Activated CD8-positive, alpha-beta memory T cell treated with anti-CD3 and anti-CD28 coated beads for 48 hours (primary cell): ENCODE results near the gene DPEP1.
"Not testable (repeated sequence)": the region's sequence is repeated elsewhere in the genome, so short reads cannot be mapped to it uniquely, and the experiment has no call there.

ENCODE experiments used
- DNase-seq, 3 experiments: peaks; one replicate each; pipeline ENCODE4 v3.0.0-alpha.2; 2020; ENCODE audit warnings: low read depth in 2 of 3, low spot score in 2 of 3

The DPEP1 gene

GRCh38 chr16:89577055-89577759, 36.2 kb upstream of the DPEP1 start:
- no peak for DNase-seq

DNA sequence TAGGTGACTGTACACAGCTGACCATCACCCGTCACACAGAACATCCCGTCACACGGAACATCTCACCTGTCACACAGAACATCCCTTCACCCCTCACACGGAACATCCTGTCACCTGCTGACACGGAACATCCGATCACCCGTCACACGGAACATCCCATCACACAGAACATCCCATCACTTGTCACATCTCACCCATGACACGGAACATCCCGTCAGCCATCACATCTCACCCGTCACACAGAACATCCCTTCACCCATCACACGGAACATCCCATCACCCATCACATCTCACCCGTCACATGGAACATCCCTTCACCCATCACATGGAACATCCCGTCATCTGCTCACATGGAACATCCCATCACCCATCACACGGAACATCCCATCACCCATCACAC, 34.1 kb upstream of the DPEP1 start:
- no peak for DNase-seq

DNA sequence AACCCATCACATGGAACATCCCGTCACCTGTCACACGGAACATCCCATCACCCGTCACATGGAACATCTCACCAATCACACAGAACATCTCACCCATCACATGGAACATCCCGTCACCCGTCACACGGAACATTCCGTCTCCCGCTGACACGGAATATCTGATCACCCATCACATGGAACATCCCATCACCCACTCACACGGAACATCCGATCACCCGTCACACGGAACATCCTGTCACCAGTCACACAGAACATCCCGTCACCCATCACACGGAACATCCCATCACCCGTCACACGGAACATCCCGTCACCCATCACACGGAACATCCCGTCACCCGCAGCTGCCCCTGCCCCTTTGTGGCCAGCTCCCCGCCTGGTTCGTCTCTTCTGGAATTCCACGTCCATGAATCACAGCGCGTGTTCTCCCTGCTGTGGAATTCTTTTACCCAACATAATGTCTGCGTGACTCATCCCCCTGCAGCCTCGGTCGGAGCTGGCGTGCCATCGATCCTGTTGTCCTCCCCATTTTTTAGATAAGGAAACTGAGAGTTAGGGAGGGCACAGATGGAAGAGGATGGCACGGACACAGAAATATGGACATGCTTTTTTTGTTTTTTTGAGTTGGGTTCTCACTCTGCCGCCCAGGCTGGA, 32.3 kb upstream of the DPEP1 start:
- no peak for DNase-seq

GRCh38 chr16:89581861-89582563, 31.4 kb upstream of the DPEP1 start:
- no peak for DNase-seq

- DNase-seq: no peak
Observed at GRCh38 chr16:89582614-89583196, 30.7 kb upstream of the DPEP1 start.

GRCh38 chr16:89583197-89583894, 30.1 kb upstream of the DPEP1 start:
- no peak for DNase-seq

DNA sequence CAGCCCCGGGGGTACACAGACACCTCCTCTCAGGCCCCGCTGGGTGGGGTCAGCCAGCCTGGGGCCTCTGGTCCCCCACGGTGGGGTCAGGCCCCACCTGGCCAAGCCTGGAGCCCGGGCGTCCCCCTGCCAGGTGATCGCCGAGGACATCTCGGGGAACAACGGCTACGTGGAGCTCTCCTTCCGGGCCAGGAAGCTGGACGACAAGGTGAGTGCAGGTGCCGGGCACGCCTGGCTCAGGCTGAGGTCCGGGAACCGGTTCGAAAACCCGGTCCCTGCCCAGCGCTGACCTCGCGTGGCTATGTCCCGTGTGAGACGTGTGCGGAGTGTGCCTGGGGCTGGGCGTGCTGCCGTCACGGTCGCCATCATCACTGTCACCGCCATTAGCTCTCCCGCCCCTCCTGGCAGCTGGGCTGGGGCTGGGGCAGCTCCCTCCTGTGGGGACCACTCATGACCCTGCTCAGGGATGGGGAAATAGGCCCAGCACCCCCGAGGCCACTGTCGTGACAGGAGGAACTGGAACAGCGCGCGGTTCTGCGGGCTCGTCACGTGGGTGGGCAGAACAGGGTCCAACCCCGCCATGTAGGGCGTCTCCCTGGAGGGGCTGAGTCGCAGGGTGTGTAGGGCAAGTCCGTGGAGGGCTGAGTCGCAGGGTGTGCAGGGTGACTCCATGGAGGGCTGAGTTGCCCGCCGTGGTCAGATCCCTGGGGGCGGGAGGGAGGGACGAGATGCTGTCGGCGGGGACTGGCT, 29.4 kb upstream of the DPEP1 start:
- no peak for DNase-seq

DNA sequence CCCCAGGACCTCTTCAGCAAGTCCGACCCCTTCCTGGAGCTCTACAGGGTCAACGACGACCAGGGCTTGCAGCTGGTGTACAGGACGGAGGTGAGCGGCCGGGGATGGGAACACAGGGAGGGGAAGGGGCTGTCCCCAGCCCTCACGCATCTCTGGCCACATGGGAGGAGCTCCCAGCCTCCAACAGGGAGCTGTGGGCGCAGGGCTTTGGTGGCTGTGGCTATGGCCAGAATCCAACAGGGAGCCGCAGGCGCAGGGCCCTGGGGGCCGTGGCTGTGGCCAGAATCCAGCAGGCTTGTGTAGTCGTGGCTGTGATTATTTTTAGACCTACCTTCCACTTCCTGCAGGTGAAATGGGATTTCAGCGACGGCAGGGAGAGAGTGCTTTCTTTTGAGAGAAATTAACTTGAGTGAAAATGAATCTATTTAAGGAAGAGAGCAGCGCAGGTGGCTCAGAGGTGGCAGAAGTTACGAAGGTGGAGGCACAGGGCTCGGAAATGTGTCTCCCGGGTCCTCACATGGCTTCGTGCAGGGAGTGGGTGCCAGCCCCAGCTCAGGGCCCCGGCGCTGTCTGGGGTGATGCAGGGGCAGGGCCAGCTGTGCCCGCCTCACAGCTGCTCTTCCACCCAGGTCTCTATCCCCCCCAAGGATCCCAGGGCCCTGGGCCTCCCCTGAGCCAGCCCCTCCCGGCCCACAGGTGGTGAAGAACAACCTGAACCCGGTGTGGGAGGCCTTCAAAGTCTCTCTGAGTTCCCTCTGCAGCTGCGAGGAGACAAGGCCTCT, 28.5 kb upstream of the DPEP1 start:
- DNase-seq: no peak

GRCh38 chr16:89586218-89586617, 27.2 kb upstream of the DPEP1 start:
- no peak for DNase-seq

DNA sequence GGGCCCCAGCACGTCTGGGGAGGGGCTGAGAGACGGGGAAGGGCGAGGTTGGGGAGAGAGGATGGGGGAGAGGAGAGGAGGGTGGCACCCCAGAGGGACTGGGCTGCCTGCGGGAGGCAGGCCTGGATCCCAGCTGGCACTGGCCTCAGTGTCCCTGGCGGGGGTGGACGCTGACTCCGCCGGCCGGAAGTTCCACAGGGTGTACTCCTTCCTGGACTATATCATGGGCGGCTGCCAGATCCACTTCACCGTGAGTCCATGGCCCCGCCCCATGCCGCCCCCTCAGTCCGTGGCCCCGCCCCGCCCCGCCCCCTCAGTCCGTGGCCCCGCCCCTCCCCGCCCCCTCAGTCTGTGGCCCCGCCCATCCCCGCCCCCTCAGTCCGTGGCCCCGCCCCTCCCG, 26.6 kb upstream of the DPEP1 start:
- DNase-seq: no peak

DNA sequence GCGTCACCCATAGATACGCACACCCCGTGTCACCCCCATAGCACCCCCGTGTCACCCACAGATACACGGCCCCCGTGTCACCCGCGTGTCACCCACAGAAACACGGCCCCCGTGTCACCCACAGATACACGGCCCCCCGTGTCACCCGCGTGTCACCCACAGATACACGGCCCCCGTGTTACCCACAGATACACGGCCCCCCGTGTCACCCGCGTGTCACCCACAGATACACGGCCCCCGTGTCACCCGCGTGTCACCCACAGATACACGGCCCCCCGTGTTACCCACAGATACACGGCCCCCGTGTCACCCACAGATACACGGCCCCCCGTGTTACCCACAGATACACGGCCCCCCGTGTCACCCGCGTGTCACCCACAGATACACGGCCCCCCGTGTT, 25.8 kb upstream of the DPEP1 start:
- not testable (repeated sequence) for DNase-seq

GRCh38 chr16:89588413-89589109, 24.9 kb upstream of the DPEP1 start:
- DNase-seq: no peak

- DNase-seq: no peak
Observed at GRCh38 chr16:89589241-89589926, 24.1 kb upstream of the DPEP1 start.

GRCh38 chr16:89593841-89594240, 19.6 kb upstream of the DPEP1 start:
- DNase-seq: no peak

DNA sequence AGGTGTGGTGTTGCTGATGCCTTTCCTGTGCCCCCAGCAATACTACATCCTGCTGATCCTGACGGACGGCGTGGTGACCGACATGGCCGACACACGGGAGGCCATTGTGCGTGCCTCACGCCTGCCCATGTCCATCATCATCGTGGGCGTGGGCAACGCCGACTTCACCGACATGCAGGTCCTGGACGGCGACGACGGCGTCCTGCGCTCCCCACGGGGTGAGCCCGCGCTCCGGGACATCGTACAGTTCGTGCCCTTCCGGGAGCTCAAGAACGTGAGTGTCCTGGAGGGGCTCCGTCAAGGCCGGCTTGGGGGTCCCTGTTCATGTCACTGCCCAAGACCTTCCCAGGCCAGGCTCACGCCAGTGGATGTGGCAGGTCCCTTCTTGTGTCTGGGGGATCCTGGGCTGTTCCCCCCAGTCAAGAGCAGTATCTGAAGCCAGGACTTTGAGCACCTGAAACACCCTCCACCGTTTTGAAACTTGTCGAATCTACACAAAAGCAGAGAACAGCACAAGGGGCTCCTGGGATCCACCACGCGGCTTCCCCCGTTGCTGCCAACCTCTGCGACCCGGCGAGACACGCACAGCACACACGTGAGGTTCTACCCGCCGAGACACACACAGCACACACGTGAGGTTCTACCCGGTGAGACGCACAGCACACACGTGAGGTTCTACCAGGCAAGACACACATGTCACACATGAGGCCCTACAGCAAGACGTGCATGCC, 17.9 kb upstream of the DPEP1 start:
- DNase-seq: no peak

DNA sequence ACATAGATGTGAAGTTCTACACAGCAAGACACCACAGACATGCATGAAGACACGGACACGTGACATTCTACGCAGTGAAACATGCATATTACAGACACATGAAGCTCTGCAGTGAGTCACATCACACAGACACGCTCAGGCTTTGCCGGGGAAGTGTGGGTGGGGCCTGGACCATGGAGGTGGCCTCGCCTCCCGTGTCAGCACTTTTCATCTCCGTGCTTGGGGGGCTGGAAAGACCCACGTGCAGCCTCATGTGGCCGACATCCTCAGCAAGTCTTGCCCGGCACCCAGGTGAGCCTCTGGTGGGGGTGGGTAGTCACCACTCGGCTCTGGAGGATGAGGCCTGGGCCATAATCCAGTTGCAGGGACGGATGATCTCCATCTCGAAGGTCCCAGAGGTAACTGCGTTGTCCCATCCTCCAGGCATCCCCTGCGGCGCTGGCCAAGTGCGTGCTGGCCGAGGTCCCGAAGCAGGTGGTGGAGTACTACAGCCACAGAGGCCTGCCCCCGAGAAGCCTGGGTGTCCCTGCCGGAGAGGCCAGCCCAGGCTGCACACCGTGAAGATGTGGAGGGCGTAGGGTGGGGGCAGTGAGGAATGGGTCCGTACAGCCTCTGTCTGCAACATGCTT, 17.3 kb upstream of the DPEP1 start:
- DNase-seq: no peak

GRCh38 chr16:89596957-89597649, 16.3 kb upstream of the DPEP1 start:
- no peak for DNase-seq
